ENCODE data around the gene SH2B3.

SH2B3 gene

DNA sequence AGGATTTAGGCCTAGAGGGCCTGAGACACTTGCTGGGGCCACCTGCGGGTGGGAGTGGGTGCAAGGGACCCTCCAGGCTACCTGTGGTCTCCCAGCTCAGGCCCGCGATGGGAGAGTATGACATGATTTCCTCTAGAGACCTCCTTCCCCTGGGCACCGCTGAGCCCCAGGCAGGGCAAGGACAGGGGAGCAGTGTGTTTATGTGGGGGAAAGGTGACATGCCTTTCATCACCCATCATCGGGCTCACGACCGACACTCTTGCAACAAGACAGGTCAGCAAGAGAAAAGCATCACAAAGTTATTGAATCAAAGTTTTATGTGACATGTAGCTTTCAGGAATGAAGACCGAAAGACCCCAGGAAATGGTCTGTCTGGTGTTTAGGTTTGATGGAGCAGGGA lies 19.9 kb downstream of the SH2B3 start:
- TF ChIP-seq CTCF (IDR thresholded peaks at IDR 0.05; ENCODE audit: low read depth, low read length): no peak
- no peak overlapping the region for H3K4me3 ChIP-seq (ENCODE audit: low read depth, low read length)

DNA sequence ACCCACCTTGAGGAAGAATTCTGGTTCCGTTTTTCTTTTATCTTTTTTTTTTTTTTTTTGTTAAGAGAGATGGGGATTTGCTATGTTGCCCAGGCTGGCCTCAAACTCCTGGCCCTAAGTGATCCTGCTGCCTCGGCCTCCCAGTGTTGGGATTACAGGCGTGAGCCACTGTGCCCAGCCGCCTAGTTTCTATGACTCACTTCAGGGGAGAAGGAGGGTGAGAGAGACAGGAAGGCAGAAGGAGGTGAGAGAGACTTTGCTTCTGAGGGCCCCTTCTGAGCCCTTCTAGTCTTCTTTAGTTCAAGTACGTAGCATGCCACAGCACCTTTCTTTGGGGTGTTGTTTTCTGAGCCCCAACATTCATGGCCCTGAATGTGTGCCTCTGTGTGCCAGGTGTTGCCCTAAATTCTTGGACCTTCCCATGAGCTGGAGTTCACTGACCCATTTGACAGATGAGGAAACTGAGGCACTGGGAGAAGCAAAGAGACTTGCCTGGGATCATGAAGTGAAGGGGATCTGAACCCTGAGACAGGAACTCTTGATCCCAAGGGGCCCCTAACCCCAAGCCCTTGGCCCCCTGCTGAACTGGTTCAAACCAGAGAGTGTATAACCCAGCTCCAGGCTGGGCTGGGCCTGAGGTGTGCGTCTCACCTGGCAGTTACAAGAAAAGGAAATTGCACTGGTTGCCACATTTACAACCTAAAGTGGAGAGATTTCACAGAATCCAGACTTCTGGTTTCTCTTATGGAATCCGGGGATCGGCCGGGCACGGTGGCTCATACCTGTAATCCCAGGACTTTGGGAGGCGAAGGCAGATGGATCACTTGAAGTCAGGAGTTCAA lies 20.8 kb downstream of the SH2B3 start:
- no peak for TF ChIP-seq CTCF (IDR thresholded peaks at IDR 0.05; ENCODE audit: low read depth, low read length)

DNA sequence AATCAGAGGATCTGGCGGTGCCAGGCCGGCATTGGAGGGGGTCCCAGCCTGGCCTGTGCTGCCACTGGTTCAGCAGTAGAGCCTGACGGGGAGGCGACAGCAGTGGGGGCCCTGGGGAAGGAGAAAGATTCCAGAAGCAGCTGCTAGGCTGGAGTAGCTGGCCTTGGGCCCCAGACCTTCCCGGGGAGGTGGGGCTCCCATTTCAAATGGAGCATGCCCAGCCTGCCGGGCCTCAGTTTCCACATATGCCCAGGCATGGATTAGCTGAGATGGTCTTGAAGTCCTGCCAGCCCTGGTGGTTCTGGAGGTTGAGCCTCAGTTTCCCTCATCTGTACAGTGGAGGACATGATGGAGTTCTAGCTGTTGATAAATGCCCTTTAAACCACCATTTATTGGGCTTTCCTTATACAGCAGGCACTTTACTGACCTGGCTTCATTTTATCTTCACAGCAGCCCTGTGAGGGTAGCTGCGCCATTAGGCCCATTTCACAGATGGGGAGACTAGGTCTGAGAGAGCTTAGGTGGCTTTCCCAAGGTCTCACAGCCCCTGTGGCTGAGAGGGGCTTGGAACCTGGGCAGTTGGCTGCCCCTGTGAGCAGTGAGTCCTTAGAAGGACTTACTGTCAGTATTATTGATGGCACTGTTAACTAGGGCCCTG lies 21.8 kb downstream of the SH2B3 start:
- no peak overlapping the region for H3K4me3 ChIP-seq (ENCODE audit: low read depth, low read length)
- TF ChIP-seq CTCF (IDR thresholded peaks at IDR 0.05; ENCODE audit: low read depth, low read length): no peak

More for the DNA sequence above, 20.8 kb downstream of the SH2B3 start:
- no peak overlapping the region for H3K4me3 ChIP-seq (ENCODE audit: low read depth, low read length)

- TF ChIP-seq CTCF (IDR thresholded peaks at IDR 0.05; ENCODE audit: low read depth, low read length): no peak
- no peak overlapping the region for H3K4me3 ChIP-seq (ENCODE audit: low read depth, low read length)
These were observed 22.5 kb downstream of the SH2B3 start for GRCh38 chr12:111428081-111428727.

GRCh38 chr12:111428728-111429175 lies 23.0 kb downstream of the SH2B3 start:
- no peak overlapping the region for H3K4me3 ChIP-seq (ENCODE audit: low read depth, low read length)
- TF ChIP-seq CTCF (IDR thresholded peaks at IDR 0.05; ENCODE audit: low read depth, low read length): no peak

DNA sequence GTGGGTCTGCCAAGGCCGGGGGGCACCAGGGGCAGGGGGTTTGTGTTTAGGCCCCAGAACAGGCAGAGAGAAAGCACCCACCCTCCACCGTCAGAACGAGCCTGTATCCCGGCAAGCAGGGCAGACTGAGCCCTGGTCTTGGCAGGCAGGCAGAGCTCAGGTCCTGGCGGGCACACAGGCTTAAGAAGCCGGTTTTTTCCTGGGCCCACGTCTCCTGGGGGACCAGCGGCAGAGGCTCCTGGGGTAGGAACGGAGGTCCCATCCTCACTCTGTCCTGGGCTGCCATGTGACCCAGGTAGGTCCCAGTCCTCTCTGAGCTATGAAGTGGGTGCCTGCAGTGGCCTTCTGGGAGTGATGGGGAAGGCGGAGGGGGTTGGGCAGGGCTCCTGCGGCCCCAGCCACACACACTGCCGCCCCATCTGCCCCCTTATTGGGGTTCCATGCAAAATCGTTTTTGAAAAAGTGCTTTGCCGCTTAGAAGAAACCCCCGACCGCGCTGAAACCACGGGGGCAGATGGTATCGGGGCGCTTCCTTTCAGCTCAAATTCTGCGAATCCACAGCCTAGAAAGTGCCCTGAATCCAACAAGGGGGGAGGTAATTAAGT lies 24.2 kb downstream of the SH2B3 start:
- H3K4me3 ChIP-seq (ENCODE audit: low read depth, low read length): no peak overlapping the region
- TF ChIP-seq CTCF (IDR thresholded peaks at IDR 0.05; ENCODE audit: low read depth, low read length): no peak

Data from WI38 (cell line).